DMS153 treated with DMSO at 0.1 percent for 48 hours (cell line): Measurements from ENCODE around the gene RAB15.

Experiments used
- DNase-seq: peaks from one replicate; lab custom pipeline; 2025; ENCODE audit not compliant: unreplicated experiment; lab: John Stamatoyannopoulos, UW

Gene RAB15

DNA sequence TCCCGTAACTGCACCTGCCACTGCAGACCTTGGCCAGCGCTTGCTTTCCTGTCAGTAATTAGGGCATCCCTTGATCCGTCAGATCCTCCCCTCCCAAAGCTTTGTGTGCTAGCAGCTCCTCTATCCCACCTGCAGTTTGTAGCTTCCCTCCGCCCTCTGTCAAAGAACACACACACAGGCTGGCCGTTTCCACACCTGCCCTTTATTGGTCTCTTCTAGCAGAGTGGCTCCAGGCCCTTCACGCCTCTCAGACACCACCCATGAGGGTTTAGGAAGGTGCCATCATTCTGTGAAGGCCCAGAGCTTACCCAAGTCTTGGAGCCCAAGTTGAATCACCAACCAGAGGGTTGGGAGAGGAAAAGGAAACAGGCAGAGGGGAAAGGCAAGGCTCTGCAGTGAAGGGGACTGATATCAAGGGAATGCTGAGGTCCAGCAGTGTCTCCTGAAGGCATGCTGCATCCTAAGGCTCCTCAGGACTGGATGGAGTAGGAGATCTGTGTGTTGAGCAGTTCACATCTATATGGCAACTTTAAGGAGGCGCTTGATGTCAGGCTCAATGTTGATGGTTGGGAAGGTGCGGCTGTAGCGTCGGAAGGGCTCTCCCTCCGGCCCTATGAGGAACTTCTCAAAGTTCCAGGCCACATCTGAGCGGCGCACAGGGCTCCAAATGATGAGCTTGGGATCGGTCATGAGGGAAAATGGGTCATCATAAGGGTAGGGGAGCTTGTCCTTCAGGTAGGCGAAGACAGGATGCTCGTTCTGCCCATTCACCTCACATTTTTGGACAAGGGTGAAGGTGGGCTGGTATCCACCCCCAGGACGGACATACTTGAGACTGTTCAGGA, 32.9 kb downstream of the RAB15 start:
- no peak for DNase-seq

DNA sequence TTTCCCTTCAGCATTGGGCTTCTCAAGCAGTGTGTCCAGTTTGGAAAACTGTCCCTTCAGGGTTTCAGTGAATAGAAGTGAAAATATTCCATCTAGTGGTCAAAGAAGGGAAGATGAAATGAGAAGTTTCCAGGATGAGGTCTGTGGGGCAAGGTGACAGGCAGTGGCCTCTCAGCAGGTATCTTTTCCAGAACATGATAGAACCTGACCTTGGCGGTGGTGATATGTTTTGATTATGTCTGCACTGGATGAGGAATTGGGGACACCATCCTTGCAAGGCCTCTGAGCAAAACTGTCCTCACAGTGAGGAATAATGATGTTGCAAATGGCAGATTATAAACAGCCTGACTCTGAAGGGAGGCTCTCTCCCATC, 34.3 kb downstream of the RAB15 start:
- no peak for DNase-seq

DNA sequence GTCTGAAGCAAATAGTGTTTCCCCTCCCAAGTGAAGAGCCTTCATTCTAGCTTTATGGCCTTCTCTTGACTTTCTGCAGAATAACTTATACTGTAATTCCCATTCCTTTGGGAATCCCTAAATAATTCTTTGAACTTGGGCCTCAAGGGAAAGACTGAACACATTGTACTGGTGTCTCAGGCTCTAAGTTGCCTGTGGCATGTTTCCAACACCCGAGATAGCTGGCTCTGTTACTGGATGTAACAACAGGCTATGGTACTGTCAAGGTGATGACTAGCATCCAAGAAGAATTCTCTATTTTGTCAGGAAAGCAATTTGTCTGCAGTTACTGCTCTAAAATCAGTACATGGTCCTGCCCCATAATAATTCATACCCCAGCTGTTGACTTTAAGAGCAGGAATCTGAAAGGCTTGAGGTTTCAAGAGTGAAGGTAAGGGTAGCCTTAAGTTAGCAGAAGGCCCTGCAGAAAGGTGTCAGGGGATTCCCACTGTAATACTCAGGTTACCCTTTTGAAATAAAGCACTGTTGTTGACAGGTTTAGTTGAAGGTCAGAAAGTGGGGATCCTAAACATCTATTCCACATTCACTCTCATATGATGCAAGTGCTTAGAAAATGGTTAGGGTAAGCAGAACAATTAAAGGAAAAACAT, 34.8 kb downstream of the RAB15 start:
- DNase-seq, result no peak

DNA sequence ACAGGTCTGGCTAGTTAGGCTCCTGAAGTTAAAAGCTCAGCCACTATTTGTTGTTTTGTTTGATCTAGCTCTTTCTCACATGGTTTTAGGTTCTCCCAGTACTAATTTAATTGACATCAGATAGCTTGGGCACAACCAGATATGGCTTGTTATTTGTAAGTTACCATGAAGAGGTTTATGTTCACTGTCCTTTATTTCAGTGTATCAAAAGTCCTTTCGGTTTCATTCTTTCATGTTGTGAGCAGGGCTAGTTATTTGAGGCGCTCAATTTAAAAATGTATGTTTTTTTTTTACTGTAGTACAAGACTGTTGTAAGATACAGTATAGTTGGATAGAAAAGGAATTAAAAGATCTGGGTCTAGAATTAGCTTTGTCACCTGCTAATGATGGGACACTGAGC, 36.6 kb downstream of the RAB15 start:
- no peak for DNase-seq

DNA sequence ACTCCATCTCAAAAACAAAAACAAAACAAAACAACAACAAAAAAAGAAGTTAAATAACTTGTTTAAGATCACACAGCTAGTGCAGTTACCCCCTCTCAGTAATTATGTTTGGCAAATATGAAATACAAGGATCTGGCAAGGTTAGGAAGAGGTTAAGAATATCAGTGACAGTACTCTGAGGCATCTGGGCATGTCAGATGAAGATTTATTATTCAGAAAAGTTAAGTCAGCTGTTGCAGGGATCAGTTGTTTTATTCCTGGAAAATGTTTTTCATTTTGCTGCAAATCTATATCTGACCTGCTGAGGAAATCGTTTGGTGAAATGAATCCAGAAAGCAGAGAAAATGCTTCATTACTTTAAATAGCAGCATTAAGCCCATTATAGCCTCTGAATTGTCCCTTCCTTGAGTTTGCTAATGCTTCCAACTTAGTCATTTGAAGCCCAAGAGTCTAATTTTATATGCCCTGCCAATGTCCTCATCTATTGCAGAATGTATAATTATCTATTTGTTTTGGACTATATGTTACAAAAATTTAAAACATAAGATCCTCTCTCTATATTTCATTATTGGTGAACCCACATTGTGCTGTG, 37.7 kb downstream of the RAB15 start:
- no peak for DNase-seq

DNA sequence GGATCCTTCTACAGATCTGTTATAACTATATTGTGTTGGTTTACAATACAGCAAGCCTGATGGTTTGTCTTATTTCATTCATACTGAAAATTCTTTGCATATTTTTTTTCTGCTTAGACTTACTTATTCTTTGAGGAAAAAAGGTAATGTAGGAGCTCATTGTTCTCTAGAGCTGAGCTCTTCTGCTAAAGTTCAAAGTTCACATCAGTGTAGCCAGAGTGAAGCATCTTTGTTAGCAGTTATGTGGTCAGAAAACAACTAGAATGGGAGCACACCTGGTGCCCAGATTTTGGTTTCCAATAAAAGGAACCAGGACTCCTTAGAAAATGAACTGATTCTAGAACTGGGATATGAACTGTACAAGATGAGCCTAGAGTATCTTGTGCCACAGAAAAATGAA, 39.9 kb downstream of the RAB15 start:
- no peak for DNase-seq

DNA sequence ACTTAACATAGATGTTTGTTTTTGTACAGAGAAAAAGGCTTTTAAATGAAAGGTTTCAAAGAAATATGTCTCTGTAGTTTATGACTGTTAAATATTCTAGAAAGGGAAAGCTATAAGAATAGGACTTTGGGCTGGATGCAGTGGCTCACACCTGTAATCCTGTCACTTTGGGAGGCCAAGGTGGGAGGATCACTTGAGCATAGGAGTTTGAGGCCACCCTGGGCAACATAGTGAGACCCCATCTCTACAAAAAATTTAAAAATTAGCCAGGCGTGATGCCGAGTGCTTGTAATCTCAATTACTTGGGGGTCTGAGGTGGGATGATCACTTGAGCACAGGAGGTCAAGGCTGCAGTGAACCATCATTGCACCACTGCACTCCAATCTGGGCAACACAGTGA, 41.0 kb downstream of the RAB15 start:
- DNase-seq, result no peak

DNA sequence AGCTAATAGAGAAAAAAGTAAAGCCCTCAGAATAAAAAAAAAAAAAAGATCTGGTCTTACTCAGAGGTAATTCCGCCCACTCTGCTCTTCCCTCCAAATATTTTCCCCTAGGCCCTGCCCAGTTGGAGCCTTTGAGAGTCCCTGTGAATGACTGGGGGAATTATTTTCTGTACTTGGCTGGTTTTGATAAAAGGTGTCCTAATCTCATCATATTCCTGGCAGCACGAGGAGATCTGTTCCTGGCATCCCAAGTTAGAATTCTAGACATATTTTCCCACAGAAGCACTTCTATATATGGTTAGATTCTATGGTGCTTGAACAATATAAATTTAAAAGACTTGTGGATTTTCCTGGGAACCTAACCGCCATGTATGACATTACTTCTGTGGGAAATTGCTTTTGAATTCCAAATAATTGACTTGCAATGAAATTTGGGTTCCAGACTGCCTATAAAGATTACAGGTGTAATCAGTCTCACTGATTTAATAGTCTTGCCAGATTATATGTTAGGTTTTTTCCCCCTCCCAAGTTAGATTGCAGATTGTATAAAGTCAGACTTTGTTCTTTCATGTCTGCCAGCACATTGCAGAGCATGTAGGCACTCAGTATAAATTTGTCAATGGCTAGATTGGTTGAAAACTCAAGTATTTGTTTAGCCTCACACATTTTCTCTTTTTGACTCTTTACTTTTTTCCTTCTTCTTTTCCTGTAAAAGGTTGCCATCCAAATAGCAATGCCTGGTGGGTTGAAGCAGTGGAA, 41.9 kb downstream of the RAB15 start:
- DNase-seq, result no peak

DNA sequence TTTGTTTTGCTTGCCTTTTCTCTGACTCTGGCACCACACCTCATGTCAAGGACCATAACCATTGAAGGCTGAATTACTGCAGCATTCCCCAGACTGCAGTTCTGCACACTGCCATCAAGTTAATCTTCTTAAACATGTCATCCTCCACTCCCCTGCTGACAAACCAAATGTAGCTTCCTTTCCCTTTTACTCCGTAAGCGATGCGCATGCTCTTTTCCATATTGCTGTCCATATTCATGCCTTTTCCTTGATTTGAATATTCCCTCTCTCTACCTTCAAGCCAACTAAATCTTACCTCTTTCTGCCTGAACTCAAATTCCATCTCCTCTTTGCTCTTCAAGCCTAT, 43.1 kb downstream of the RAB15 start:
- no peak for DNase-seq

DNA sequence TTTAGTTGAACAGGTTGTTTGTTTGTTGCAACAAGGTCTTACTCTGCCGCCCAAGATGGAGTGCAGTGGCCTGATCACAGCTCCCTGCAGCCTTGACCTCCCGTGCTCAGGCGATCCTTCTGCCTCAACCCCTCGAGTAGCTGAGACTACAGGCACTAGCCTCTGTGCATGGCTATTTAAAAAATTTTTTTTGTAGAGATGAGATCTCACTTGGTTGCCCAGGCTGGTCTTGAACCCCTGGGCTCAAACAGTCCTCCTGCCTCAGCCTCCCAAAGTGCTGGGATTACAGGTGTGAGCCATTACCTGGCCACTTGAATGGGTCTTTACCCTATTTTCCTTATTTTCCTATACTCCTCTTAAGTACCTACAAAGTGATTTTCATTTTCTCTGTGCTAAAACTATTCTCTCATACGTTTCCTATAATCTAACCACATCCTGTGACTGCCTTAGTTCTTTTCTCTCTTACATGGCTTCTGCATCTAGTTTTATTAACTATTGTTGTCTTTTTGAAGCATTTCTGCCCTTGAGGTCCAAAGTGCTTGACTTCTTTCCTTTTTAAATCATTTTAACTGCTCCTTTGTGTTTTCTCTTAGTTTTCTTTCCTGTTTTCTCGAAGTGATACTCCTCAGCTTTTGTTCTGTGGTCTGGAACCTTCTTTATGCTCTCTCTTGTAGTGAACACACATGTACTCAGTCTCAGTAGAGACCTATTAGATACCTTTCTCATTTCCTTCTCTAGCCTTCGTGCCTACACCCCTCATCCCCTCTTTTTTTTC, 43.7 kb downstream of the RAB15 start:
- no peak for DNase-seq

DNA sequence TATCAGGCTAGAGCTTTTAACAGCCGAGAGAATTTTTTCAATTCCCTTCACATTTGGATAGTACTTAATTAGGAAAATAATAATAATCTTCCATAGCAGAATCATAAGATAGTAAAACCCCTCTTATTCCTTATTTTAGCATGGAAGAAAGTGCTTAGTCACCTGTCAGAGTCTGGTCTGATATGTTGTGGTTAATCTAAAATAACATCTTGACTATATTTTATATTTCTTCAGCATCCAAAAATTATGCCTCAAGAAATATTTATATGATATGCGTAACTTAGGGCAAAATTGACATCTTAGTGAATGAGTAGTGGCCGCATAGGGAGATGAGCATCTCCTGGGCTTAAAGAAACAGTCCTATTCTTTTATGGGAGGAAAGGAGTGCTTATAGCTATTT, 45.1 kb downstream of the RAB15 start:
- no peak for DNase-seq

DNA sequence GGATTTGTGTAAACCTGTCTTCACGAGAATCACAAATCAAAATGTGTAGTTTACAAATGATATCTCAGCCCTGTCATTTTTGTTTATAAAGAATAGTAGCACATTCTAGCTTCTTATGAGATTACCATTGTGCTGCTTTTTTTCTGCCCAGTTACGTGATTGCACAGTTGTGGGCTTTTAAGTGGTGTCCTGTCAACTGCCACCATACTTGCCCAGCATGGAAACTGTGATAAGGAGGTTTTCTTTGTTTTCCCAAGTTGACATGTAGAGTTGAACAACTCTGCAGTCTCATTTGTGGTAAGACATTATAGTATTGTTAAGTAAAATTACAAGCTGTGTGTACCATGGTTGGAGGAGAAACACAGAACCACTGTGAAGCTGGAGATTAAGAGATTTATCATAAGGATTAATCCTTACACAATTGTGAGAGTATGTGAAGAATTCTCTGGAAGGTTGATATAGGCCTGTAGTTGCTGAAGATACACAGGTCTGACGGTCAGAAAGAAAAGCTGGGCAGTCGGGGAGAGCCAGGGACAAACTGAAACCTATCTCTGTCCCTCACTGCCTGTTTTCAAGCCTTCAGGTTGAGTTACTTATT, 45.6 kb downstream of the RAB15 start:
- no peak for DNase-seq

DNA sequence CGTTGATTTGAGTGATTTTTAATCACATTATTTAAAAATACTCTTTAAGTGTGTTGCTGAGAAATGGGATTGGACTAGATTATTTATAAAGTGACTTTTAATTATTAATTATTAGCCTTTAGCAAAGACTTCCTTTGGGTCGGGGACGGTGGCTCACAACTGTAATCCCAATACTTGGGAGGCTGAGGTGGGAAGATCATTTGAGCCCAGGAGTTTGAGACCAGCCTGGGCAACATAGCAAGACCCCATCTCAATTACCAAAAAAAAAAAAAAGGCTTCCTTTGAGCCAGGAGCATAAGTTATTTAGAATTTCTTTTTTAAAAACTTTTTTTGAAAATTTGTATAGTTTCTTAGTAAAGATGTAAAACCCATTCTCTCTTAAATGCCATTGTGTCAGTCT, 49.1 kb downstream of the RAB15 start:
- DNase-seq, result no peak

DNA sequence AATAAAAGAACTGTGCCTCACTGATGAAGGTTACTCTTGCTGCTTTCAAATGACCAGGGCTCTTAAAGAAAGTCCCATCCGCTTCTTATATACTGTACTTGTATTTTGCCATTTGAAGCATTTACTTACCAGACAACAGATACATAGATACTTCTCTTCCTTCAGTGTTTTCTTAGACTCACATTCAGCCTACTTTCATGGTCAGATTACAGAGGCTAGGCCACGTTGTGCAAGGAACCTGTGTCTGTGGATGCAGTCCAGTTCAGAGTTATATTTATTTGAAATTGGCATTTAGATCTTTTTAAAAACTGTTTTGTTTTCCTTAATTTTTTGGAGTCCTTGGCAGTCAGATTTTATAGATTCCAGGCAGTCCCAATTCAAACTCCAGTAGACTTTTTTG, 51.7 kb downstream of the RAB15 start:
- DNase-seq, result no peak

DNA sequence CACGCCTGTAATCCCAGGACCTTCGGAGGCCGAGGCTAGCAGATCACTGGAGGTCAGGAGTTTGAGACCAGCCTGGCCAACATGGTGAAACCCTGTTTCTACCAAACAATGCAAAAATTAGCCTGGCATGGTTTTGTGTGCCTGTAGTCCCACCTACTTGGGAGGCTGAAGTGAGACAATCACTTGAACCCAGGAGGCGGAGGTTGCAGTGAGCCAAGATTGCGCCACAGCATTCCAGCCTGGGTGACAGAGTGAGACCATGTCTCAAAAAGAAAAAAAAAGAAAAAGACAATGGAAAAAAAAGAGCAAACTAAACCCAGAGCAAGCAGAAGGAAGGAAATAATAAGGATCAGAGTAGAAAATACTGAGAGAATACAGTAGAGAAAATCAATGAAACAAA, 52.5 kb downstream of the RAB15 start:
- no peak for DNase-seq

DNA sequence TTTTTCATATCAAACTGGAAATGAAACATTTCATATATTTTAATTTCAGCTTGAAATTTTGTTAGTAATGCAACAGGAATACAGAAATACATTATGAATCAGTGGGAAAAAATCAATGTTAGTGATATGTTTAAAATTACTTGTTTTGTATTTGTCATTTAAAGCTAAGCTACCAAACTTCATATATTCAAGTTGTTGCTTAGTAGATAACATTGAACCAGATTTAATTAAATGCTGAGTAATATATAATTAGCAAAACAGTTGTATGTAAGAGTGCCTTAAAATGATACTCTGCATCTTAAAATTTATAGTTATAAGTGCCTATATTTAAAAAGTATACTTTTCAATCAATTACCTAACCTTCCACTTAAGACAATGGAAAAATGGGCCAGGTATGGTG, 52.9 kb downstream of the RAB15 start:
- no peak for DNase-seq

DNA sequence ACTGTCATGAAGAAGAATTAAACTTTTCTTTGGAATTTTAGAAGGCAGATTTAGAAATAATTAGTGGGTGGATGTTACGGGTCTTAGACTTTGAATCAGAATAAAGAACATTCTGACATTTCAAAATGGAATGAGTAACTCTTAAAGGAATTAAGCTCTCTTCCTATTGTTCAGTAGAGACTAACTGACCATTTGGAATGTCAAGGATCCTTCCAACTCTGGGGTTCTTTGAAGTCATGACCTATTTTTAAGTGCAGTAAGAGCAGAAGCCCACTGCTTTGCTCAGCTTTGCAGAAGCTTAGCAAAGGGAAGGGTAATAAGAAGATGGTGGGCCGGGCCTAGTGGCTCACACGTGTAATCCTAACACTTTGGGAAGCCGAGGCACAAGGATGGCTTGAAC, 53.9 kb downstream of the RAB15 start:
- DNase-seq, result no peak

DNA sequence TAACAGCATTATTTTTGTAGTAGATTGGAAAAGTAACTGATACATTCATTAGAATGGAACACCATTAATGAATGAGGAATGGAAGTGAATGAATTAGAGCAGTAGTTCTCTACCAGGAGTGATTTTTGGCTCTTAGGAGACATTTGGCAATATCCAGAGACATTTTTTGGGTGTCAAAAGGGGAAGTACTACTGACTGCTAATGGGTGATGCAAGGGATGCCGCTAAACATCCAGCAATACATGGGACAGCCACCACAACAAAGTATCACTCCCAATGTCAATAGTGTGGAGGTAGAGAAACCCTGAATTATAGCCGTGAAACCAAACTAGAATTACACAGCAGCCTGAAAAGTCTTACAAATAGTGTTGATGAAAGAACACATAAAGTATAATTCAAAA, 56.3 kb downstream of the RAB15 start:
- DNase-seq, result no peak

DNA sequence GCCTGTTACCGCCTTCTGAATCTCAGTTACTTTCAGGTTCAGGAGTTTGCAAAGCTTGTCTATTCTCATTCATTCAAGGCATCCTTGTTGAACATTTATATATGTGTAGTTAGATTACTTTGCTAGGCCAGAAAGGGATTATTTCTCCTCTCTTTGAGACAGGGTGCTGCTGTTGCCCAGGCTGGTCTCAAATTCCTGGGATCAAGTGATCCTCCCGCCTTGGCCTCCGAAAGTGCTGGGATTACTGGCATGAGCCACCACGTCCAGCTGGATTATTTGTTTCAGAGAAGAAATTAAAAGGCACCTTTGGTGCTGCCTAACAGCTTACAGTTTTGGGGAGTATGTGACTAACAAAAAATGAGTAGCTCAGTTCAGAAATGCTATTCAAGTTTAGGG, 57.1 kb downstream of the RAB15 start:
- DNase-seq, result no peak

DNA sequence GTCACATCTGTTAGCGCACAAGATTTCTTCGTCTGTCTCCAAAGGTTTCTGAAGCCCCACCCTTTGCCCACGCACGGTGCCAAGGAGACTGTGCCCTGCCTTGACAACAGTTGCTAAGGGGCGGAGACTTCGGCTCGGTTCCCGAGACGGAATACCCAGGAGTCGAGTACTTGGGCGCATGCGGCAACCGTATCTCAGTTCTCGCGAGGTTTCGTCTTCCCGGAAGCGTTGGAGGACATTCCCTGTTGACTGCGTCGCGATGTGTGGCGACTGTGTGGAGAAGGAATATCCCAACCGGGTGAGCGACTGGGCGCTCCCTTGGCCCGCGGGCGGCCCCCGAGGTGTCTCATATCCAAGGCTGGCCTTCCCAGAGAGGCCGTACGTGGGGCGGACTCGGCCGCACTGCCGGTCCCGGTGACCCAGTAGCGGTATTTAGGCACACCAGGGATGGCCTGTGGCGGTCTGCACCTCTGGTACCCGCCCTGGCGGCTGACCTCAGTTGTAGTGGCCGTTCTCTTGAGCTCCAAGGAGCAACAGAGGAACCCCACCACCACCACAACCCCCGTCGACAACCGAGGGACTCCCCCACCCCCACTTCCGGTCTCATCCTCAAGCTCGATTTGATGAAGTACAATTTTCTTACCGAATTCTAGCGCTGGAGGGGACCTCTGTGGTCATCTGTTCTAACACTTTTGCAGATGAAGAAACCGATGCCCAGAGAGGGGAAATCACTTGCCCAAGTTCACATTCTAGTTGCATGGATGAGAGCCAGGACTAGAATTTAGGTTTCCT, 57.7 kb downstream of the RAB15 start, which contains the start of gene CHURC1:
TSS of gene CHURC1 (plus strand) at position 219 of the 792 bp plus-strand sequence. CDS start at position 260, 41 bp downstream.
- peak; percentile 95 for DNase-seq
